K562 (cell line): ENCODE results near the gene SCMH1. TPM values are rescaled to one million over a fixed set of nuclear protein-coding genes. Genes with fewer than 3 reads are reported as not detected.

ENCODE experiments used
- CBX5 ChIP-seq: IDR thresholded peaks from 2 replicates; pipeline ENCODE4 v1.6.1; 2014; ENCODE audit warnings: low read depth, borderline replicate concordance
- ELF4 ChIP-seq: fragments of 450-650 bp; formaldehyde crosslinking; IDR thresholded peaks from 2 replicates; pipeline ENCODE4 v1.4.0; 2022; ENCODE audit warnings: missing genetic modification characterization
- JUNB ChIP-seq: fragments of 450-650 bp; formaldehyde crosslinking; conservative IDR thresholded peaks from 2 replicates; pipeline ENCODE4 v1.4.0; 2020; ENCODE audit warnings: mild to moderate bottlenecking
- KLF16 ChIP-seq: IDR thresholded peaks from 2 replicates; pipeline ENCODE4 v1.6.1; 2016; ENCODE audit warnings: antibody characterized with exemption
- PHF21A ChIP-seq: fragments of 450-650 bp; IDR thresholded peaks from 2 replicates; pipeline ENCODE4 v1.6.1; 2017; ENCODE audit warnings: low read depth, borderline replicate concordance
- PHTF2 ChIP-seq: fragments of 250-450 bp; sonication (Bioruptor Pico); IDR thresholded peaks from 2 replicates; pipeline ENCODE4 v1.5.0; 2021; ENCODE audit warnings: mild to moderate bottlenecking
- PTBP1 ChIP-seq: fragments of 200-400 bp; formaldehyde crosslinking; IDR thresholded peaks from 2 replicates; pipeline ENCODE4 v1.6.1; 2017; ENCODE audit warnings: low read depth, low read length
- RBFOX2 ChIP-seq: fragments of 200-400 bp; formaldehyde crosslinking; IDR thresholded peaks from 2 replicates; pipeline ENCODE4 v1.6.1; 2017; ENCODE audit warnings: low read depth, mild to moderate bottlenecking, low read length, moderate library complexity
- RBM25 ChIP-seq: fragments of 200-400 bp; formaldehyde crosslinking; IDR thresholded peaks from 2 replicates; pipeline ENCODE4 v1.6.1; 2018; ENCODE audit warnings: low read length, low read depth, moderate library complexity; ENCODE audit not compliant: severe bottlenecking
- RBM34 ChIP-seq: fragments of 200-400 bp; formaldehyde crosslinking; IDR thresholded peaks from 2 replicates; pipeline ENCODE4 v1.6.1; 2018; ENCODE audit warnings: low read length, borderline replicate concordance; ENCODE audit not compliant: insufficient read depth
- RHOXF2B ChIP-seq: fragments of 250-450 bp; sonication (Bioruptor Pico); conservative IDR thresholded peaks from 2 replicates; pipeline ENCODE4 v1.5.1; 2021
- SIRT6 ChIP-seq: IDR thresholded peaks from one replicate; pipeline ENCODE4 v1.6.1; 2012; ENCODE audit warnings: low read depth, mild to moderate bottlenecking, control low read depth, inconsistent platforms, low read length, moderate library complexity
- SOX6 ChIP-seq: fragments of 450-650 bp; IDR thresholded peaks from 2 replicates; pipeline ENCODE4 v1.6.1; 2014; ENCODE audit warnings: mild to moderate bottlenecking
- SRSF7 ChIP-seq: fragments of 200-400 bp; formaldehyde crosslinking; optimal IDR thresholded peaks from 2 replicates; pipeline ENCODE3; 2017; ENCODE audit warnings: mild to moderate bottlenecking, low read depth, low read length
- TAL1 ChIP-seq: fragments of 450-650 bp; IDR thresholded peaks from 2 replicates; pipeline ENCODE4 v1.6.1; 2016; ENCODE audit warnings: mild to moderate bottlenecking
- ZBED1 ChIP-seq: IDR thresholded peaks from 2 replicates; pipeline ENCODE4 v1.6.1; 2014
- ZNF282 ChIP-seq: sonication (generic); formaldehyde crosslinking; IDR thresholded peaks from 2 replicates; pipeline ENCODE4 v1.8.1; 2023; ENCODE audit warnings: missing genetic modification reagents
- ZNF311 ChIP-seq: fragments of 250-450 bp; sonication (Bioruptor Pico); IDR thresholded peaks from 2 replicates; pipeline ENCODE4 v1.4.0; 2020; ENCODE audit warnings: mild to moderate bottlenecking, moderate library complexity
- ZNF57 ChIP-seq: fragments of 450-650 bp; formaldehyde crosslinking; IDR thresholded peaks from 2 replicates; pipeline ENCODE4 v1.4.0; 2020; ENCODE audit warnings: mild to moderate bottlenecking, moderate library complexity
- ZSCAN32 ChIP-seq: fragments of 450-650 bp; formaldehyde crosslinking; IDR thresholded peaks from 2 replicates; pipeline ENCODE4 v1.4.0; 2020; ENCODE audit warnings: mild to moderate bottlenecking, moderate library complexity
- polyA plus RNA-seq, 8 experiments: library from polyadenylated mRNA; depleted of rRNA in 4 of 8; stranded (reverse) in 5 of 8; unstranded in 3 of 8; fragments of >200 nt; fragmentation: Nextera tagmentation in 2 of 8; fragmentation: Illumina TruSeq in 1 of 8; extraction: Ambion mirVana in 2 of 8; extraction: Trizol in 1 of 8; gene quantifications; 2 replicates each; pipeline versions ENCODE4 v1.2.1 to v1.2.3, GENCODE V29; 2011 to 2014; ENCODE audit warnings: inconsistent platforms in 1 of 8, missing spikeins in 1 of 8
- total RNA-seq, 7 experiments: library from RNA; depleted of rRNA in 6 of 7; stranded (reverse); fragments of >200 nt in 6 of 7; fragmentation: Illumina TruSeq in 2 of 7; extraction: Trizol in 2 of 7; gene quantifications; 2 replicates each; pipeline versions ENCODE4 v1.2.1 to v1.2.3, GENCODE V29; 2011 to 2021; ENCODE audit warnings: low replicate concordance in 1 of 7
- TF ChIP-seq, protein P1 (sequence below): fragments of 250-450 bp; sonication (Bioruptor Pico); IDR thresholded peaks from 2 replicates; pipeline ENCODE4 v1.5.0; 2021; ENCODE audit warnings: mild to moderate bottlenecking, moderate library complexity
- TF ChIP-seq, protein P2 (sequence below): fragments of 450-650 bp; IDR thresholded peaks from 2 replicates; pipeline ENCODE4 v1.6.1; 2016; ENCODE audit warnings: low read depth, mild to moderate bottlenecking, moderate library complexity
- TF ChIP-seq, protein P3 (sequence below): IDR thresholded peaks from 2 replicates; pipeline ENCODE4 v1.6.1; 2011; ENCODE audit warnings: borderline replicate concordance, low read depth, mild to moderate bottlenecking, moderate library complexity, low read length; ENCODE audit not compliant: insufficient read depth, poor library complexity, severe bottlenecking
- TF ChIP-seq, protein P4 (sequence below): fragments of 450-650 bp; IDR thresholded peaks from 2 replicates; pipeline ENCODE4 v1.6.1; 2016; ENCODE audit warnings: missing biosample characterization, missing genetic modification characterization

The SCMH1 gene
- total and polyA plus RNA-seq, 9 of the 15 experiments (the other 6 are each of a cell fraction or from before 2014, with no cell fraction given) = 8.5 to 37.0 (median 26.8) TPM

DNA sequence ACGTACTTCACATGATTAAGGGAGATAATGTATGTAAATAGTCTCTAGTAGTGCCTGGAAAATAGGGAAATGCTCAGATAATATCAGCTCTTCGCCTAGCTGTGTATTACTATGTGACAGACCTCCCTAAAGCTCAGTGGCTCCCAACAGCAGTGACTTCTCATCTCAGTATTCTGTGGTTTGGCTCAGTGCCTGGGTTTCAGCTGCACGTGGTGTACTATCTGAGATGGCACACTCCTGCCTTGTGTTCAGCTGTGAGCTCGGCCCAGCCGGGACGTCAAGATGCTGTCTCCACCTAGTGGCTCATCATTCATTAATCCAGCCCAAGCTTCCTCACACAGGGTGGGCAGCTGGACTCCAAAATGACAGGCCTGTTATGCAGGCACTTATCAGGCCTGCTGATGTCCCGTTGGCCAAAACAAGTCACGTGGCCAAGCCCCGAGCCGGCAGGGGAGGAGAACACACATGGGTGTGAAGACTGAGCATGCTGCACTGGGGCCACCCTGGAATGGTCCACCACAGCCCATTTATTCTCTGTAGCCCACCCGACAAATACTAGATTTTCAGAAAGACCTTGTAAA lies 238.4 kb downstream of the SCMH1 start (continued):
- TF ChIP-seq, protein P1, sequence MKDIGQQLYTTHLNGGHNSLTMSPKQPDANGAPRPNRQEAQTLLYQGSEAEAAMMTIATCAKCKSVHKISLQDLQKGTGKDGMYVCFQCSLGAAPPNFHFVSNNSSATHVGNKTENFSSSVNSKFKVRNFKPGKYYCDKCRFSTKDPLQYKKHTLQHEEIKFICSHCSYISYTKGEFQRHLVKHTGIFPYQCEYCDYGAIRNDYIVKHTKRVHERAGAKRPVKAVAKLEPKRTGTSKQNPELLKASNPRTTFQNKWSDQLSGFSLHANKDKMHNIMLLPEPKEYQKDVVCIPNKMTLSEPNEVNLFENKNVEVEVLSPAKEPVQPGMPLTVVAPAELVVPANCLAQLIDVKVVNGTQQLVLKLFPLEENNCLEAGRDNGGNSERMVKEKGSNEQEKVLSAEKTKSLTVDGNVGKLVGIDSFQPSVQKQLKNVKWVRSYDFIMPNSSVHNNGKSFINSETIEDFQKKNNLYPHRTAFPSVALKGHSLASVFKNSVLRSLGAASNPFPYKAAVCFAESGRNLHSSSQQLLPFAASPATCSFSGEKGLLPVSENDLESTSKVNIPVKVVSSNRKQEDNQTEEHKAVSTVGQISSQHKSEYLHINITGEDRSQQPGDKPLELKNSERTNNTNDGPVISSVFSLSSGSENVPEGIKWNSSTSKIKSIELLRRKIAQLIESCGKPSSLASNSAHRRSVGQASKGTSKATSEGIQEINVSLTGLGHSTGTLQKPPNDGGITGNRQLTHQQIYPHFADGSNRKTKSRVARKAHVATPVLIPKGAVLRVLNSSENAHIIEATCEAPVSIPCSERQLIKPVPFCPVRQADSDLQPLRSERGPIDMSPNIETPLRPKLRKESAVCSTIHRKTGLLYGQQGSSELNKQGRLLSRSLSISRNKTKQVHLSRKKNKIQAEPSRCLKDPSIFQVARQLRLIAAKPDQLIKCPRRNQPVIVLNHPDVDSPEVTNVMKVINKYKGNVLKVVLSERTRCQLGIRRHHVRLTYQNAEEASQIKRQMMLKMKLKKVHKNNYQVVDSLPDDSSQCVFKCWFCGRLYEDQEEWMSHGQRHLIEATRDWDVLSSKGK (CRISPR knock-in tag) = no peak
- TF ChIP-seq ZBED1 (peak; percentile 85; the same call in 1 of the 2 replicates), RHOXF2B (CRISPR knock-in tag) (no peak), ZNF282 (CRISPR knock-in tag) (no peak), ZNF311 (CRISPR knock-in tag) (no peak), ZSCAN32 (no peak), PHTF2 (CRISPR knock-in tag) (no peak), TAL1 (peak; percentile 90), KLF16 (peak; percentile 96), ZNF57 (CRISPR knock-in tag) (no peak), SRSF7 (no peak), RBM34 (no peak), PTBP1 (0 out of 2 replicates have a peak, but pooled peaks have one; percentile 76), RBFOX2 (peak; percentile 27; the same call in 1 of the 2 replicates), PHF21A (no peak; the same call in 1 of the 2 replicates), CBX5 (peak; percentile 67; the same call in 1 of the 2 replicates), SOX6 (peak; percentile 99), JUNB (no peak), SIRT6 (no peak), ELF4 (CRISPR knock-in tag) (peak; percentile 53; the same call in 1 of the 2 replicates), RBM25 (no peak)
- TF ChIP-seq, protein P2, sequence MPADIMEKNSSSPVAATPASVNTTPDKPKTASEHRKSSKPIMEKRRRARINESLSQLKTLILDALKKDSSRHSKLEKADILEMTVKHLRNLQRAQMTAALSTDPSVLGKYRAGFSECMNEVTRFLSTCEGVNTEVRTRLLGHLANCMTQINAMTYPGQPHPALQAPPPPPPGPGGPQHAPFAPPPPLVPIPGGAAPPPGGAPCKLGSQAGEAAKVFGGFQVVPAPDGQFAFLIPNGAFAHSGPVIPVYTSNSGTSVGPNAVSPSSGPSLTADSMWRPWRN = peak; percentile 100
- TF ChIP-seq, protein P3, sequence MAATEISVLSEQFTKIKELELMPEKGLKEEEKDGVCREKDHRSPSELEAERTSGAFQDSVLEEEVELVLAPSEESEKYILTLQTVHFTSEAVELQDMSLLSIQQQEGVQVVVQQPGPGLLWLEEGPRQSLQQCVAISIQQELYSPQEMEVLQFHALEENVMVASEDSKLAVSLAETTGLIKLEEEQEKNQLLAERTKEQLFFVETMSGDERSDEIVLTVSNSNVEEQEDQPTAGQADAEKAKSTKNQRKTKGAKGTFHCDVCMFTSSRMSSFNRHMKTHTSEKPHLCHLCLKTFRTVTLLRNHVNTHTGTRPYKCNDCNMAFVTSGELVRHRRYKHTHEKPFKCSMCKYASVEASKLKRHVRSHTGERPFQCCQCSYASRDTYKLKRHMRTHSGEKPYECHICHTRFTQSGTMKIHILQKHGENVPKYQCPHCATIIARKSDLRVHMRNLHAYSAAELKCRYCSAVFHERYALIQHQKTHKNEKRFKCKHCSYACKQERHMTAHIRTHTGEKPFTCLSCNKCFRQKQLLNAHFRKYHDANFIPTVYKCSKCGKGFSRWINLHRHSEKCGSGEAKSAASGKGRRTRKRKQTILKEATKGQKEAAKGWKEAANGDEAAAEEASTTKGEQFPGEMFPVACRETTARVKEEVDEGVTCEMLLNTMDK = peak; percentile 79
- TF ChIP-seq, protein P4, sequence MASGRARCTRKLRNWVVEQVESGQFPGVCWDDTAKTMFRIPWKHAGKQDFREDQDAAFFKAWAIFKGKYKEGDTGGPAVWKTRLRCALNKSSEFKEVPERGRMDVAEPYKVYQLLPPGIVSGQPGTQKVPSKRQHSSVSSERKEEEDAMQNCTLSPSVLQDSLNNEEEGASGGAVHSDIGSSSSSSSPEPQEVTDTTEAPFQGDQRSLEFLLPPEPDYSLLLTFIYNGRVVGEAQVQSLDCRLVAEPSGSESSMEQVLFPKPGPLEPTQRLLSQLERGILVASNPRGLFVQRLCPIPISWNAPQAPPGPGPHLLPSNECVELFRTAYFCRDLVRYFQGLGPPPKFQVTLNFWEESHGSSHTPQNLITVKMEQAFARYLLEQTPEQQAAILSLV (tag) = no peak
